Suppressor macrophage treated with lipopolysaccharide for 1 hour (primary cell): ENCODE measurements around the gene NOP53.
"Not testable (repeated sequence)": the region's sequence is repeated elsewhere in the genome, so short reads cannot be mapped to it uniquely, and the experiment has no call there.

Experiments used
- DNase-seq, 3 donors: peaks; one replicate each; pipeline ENCODE4 v3.0.0-alpha.2; 2020 to 2022

Gene NOP53

DNA sequence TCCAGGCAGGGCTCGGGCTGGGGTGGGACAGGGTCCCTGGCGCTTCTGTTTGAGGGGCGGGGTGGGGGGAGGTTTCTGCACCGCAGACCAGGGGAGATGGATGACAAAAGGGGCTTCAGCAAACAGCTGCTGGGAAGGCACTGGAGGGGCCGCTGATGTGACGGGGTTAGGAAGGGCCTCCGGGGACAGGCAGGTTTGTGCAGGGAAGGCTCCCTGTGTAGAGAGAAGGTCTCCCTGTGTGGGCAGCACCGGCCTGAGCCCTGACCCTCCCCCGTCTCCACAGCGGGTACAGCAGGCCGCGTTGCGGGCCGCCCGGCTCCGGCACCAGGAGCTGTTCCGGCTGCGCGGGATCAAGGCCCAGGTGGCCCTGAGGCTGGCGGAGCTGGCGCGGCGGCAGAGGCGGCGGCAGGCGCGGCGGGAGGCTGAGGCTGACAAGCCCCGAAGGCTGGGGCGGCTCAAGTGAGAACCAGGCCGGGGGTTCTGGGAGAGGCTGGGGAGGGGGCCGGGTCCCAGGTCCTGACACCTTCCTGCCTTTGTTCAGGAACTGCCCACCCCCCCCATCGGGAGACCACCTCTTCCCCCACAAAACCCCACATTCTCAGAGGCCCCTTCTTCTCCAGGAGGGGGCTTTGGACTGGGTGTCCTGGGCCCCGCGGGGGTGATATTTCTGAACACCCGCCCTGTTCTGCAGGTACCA is 9.9 kb downstream of the NOP53 start:
- no peak for DNase-seq

DNA sequence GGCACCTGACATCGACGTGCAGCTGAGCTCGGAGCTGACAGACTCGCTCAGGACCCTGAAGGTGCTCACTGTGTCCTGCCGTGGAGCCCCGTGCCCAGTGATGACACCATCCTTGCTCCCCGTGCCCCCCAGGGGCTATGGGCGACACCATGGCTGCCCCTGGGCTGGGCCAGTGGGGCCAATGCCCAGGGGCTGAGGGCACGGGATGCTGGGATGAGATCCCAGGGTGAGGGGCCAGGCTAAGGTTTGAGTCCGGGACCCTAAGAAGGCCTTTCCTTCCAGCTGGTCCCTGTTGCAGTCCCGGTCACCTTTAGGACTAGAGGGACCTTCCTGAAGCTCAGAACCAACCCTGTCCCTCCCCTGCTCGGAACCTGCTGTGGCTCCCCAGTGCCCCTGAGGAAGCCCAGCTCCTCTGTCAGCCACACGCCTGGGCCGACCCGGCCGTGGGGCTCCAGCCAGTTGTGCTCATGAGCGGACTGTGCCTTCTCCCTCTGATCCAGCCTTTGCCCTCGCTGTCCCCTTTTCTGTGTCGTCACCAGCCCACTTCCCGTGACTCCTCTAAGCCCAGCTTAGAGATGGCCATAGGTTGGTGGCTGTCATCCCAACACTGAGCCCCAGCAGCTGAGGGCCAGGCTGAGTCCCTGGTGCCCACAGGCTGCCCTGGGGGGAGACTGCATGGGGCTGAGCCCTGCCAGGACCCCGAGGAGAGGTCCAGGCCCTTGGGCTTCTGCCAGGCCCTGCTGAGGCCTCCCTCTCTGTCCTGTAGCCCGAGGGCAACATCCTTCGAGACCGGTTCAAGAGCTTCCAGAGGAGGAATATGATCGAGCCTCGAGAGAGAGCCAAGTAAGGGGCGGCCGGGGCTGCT is 10.6 kb downstream of the NOP53 start:
- DNase-seq: no peak

DNA sequence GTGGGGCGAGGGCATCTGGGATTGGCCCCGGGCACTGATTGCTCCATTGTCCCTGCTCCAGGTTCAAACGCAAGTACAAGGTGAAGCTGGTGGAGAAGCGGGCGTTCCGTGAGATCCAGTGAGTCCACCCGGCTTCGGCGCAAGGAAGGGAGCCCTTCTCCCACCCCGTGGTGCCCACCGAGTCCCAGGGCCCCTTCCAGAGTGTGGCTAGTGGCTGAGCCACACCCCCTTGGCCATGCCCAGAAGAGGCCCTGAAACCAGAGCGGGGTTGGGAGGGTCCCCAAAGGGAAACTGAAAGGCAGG is 11.2 kb downstream of the NOP53 start:
- no peak for DNase-seq

DNA sequence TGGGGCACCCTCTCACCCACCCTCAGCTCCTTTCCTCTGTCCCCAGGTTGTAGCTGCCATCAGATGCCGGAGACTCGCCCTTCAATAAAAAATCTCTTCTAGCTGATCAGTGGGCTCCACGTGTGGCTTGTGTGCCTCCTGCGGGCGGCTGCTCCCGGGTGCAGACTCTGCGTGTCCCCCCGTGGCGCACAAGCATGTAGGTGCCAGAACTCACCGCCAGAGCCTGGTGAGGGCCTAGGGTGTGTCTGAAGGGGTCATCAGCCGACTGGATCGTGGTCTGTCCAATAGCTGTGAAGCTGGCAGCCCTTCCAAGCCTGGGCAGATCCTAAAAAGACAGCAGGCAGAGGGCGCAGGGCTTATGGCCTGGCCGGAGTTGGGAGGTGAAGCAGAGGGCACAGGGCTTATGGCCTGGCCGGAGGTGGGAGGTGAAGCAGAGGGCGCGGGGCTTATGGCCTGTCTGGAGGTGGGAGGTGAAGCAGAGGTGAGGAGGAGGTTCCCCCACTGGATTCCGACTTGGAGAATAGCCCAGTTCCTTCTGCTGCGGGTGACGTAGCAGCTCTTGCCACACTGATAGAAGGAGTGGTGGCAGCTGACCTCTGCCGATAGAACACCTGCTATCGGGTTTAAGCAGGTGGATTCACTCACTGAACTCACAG is 11.7 kb downstream of the NOP53 start:
- DNase-seq: no peak

DNA sequence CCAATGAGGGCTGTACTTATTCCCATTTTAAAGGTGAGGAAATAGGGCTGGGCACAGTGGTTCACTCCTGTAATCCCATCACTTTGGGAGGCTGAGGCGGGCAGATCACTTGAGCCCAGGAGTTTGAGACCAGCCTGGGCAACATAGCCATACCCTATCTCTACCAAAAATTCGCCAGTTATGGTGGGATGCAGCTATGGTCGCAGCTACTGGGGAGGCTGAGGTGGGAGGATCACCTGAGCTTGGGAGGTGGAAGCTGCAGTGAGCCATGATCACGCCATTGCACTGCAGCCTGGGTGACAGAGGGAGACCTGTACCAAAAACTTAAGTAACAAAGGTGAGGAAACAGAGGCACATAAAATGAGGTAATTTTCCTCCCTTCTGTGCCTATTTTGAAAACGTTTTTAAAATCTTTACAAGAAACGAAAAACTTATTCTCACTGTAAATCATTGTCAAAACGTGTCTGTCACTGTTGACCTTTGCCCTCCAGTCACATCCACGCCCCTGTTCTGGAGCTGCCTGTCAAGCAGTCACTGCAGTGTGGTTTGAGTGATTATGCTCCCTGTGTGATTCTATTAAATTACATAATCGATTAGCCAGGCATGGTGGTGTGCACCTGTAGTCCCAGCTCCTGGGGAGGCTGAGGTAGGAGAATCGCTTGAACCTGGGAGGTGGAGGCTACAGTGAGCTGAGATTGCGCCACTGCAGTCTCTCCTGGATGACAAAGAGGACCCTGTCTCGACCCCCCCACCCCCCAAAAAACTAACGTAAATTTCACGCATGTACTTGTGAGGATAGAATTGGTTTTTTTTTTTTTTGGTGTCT is 12.5 kb downstream of the NOP53 start:
- no peak for DNase-seq

DNA sequence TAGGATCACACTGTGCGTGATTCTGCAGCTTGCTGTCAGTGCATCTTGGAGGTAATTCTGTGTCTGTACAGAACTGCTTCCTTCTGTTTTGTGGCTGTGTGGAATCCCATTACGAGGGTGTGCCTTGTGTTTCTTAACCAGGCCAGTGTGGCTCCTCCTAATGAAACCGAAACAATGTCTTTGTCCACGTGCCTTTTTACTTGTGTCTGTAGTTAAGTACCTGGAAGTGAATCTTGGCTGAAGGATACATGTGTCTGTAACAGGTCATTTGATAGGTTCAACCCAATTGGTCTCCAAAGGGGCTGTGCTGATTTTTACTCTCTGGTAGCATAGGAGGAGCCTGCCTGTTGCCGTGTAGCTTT is 13.1 kb downstream of the NOP53 start:
- no peak for DNase-seq

DNA sequence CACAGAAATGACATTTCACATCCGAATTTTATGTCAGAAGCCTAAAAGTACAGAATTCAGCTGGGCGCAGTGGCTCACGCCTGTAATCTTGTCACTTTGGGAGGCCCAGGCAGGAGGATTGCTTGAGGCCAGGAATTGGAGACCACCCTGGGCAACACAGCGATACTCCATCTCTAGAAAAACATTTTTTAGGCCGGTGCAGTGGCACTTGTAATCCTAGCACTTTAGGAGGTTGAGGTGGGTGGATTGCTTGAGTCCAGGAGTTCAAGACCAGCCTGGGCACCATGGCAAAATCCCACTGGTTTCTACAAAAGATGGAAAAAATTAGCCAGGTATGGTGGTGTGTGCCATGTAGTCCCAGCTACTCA is 15.3 kb downstream of the NOP53 start:
- DNase-seq: no peak

DNA sequence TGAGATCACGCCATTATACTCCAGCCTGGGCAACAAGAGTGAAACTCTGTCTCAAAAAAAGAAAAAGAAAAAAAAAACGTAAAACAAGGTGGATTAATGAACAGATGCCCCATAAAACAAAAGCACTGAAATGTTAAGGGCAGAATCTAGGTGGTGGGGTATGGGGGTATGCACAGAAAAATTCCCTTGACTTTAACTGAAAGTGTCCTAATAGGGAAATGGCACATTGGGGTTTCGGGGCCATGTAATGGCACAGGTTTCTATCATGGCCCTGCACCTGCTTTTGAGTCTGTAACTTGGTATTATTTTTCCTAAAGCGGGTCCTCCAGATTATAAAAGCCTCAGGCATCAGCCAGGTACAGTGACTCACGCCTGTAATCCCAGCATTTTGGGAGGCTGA is 16.2 kb downstream of the NOP53 start:
- DNase-seq: no peak

DNA sequence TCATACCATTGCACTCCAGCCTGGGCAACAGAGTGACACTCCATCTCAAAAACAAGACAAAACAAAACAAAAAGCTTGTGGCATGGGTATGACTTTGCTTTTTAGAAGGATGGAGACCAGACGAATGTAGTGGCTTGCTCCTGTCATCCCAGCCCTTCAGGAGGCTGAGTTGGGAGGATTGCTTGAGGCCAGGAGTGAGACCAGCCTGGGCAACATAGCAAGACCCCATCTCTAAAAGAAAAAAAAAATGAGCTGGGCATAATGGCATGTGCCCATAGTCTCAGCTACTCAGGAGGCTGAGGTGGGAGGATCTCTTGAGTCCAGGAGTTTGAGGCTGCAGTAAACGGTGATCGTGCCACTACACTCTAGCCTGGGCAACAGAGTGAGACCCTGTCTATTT is 16.8 kb downstream of the NOP53 start:
- DNase-seq: no peak

DNA sequence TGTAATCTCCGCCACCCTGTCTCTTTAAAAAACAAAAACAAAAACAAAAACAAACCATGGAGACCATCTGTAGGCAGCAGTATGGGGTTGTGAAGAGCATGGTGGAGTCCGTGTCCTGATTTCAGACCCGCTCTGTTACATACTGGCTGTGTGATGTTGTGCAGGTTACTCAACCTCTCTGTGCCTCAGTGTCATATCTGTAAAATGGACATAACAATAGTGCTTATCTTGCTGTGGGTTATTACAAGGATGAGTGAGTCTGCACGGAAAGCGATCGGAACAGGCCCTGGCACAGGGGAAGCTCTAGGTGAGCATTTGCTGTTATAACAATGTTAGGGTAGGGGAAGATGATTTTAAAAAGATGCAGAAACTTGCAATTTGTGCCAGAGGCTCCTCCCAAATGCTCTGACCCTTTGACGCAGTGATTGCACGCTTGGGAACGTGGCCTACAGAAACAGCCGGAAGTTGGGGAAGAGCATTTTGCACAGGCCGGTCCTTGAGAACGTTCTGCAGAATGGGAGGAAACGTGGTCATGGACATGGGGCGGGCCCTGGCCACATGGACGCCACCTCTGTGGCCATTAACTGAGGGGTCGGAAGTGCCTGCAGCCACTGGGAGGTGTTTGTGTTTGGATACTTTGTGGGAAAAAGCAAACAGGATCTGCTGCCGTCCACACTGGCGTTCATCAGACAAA is 17.4 kb downstream of the NOP53 start:
- DNase-seq: no peak

DNA sequence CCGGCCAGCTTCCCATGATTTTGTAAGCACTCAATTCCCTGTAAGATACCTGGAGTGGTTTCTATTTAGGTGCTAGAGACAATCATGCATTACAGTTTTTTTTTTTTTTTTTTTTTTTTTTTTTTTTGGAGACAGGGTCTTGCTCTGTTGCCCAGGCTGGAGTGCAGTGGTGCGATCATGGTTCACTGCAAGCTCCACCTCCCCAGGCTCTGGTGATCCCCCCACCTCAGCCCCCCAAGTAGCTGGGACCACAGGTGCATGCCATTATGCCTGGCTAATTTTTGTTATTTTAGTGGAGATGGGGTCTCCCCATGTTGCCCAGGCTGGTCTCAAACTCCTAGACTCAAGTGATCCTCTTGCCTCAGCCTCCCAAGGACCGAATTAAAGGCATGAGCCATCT is 19.4 kb downstream of the NOP53 start:
- not testable (repeated sequence) for DNase-seq

DNA sequence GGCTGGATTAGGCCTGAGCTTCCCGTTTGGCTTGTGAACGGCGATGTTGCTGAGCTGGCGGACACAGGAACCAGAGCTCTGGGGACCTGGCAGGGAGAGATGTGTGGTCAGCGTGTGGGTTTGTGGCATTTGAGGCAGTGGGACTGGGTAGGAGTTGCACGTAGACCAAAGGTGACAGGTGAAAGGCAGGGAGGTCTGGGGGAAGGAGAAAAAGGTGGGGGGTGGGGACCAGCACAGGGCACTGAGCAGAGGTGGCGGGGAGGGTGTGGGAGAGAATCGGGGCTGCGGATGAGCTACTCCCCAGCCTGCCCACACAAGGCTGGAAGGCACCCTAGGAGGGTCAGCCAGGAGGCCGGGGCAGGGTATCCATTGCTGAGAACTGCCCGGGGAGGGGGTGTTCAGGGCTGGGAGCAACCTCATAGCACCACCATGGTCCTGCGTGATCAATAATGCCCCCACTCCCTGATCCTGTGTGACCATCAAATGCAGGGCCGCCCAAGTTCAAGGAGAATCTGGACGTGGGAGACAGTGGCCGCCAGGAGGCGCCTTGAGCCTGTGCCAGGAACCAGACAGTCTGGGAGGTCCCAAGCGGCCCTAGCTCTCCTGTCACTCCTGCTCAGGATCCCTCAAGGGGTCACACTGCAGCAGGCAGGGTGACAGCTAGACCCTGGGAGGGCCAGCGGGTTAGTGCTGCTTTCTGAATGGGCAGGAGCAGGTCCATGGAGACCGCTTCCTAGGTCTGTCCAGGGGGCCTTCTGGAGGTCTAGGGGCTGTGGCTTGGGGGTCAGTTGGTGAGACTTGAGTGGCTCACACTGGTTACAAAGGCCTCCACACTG is 20.4 kb downstream of the NOP53 start:
- peak; percentile 38 to 65 (median 53) for DNase-seq

DNA sequence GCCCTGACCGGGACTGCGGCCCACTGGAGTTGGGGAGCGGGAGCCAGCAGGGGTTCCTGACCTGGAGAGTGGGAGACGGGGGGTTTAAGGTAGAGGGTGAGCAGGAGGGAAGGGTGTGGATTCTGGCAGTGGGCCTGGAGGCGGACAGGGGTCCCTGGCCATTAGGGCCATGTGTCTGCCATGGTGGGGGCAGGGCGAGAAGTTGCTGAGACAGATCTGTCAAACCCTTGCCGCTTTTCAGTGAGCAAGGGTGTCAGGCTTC is 20.9 kb downstream of the NOP53 start:
- no peak for DNase-seq

DNA sequence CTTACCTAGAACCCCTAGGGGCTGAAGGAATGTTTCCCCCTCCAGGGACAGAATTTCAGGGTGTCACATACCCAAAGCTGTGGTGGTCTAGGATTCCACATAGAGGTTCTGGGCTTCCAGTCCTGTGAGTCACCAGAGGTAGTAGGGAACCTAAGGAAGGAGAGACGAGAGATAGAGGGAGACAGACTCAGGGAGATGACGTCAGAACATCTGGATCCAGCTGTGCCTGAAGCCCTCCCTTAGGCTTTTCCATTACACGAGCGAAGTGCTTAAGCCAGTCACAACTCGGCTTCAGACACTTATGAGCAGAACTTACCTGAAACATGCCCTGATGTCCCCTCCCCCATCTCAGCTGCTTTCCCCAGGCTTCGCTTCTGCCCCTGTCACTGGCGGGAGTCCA is 21.3 kb downstream of the NOP53 start:
- no peak for DNase-seq

DNA sequence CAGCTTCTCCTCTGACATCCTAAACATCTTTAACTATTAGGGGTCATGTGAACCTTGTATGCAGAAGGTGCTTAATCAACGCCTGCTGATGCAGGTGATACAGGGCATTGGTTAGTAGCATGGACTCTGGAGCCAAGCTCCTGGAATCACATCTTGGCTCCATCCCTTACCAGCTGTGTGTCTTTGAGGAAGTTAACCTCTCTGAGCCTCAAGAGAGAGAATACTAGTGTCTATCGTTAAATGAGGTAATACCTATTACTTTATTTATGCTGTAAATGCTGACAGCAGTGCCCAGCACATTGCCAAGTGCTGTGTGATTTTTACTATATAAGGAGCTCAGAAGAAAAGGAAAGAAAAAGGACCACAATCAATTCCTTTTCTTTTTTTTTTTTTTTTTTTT is 22.0 kb downstream of the NOP53 start:
- DNase-seq: no peak

DNA sequence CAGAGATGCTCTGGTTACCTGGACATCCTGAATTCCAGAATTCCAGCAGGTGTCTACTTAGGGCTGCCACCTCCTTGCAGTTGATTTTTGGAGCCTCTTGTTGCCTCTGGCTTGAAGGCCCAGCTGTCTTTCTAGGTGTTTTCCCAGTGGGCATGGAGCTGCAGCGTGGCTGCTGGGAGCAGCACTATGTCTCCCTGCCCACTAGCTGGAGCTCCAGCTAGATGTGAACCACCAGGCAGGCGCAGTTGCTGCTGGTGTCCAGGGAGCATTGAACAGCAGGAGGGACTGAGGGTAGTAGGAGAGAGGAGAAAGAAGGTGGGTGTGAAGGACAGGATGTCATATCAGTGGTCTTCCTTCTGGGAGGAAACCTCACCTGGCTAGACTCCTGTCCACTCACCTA is 23.3 kb downstream of the NOP53 start:
- DNase-seq: peak in 1 of 3 donors; percentile 13

DNA sequence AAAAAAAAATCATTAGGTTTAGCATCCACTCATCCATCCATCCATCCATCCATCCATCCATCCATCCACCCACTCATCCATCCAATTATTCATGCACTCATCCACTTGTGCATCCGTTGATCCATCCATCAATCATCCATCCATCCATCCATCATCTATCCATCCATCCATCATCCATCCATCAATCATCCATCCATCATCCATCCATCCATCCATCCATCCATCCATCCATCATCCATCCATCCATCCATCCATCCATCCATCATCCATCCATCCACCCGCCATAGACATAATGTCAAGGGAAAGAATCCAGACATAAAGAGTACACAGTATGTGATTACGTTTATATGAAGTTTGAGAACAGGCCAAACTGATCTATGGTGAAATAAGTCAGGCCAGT is 24.2 kb downstream of the NOP53 start:
- DNase-seq: no peak

DNA sequence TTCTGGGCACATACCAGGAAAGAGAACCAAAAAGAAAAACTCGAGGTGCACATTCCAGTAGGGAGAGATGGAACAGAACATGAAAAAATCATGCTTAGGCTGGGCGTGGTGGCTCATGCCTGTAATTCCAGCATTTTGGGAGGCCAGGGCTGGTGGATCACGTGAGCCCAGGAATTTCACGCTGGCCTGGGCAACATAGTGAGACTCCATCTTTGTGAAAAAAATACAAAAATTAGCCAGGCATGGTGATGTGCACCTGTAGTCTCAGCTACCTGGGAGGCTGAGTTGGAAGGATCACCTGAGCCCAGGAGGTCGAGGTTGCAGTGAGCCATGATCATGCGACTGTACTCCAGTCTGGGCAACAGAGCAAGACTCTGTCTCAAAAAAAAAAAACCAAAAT is 25.9 kb downstream of the NOP53 start:
- DNase-seq: not testable (repeated sequence)

DNA sequence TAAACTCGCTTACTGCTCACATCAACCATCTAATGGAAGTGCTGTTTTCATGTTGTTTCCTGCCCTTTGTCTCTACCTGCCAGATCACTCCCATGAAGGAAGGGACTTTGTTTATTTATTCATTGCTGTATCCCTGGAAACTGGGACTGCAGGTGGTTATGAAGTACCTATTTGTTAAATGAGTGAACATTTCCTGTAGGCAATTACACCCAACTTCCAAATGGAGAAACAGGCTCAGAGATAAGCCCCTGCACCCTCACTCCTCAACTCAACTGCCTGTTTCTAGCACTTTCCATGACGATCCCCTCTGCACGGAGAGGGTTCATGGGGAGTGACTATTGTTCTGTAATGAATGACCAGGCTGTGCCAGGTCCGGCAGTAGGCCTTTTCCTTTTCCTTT is 31.2 kb downstream of the NOP53 start:
- no peak for DNase-seq

DNA sequence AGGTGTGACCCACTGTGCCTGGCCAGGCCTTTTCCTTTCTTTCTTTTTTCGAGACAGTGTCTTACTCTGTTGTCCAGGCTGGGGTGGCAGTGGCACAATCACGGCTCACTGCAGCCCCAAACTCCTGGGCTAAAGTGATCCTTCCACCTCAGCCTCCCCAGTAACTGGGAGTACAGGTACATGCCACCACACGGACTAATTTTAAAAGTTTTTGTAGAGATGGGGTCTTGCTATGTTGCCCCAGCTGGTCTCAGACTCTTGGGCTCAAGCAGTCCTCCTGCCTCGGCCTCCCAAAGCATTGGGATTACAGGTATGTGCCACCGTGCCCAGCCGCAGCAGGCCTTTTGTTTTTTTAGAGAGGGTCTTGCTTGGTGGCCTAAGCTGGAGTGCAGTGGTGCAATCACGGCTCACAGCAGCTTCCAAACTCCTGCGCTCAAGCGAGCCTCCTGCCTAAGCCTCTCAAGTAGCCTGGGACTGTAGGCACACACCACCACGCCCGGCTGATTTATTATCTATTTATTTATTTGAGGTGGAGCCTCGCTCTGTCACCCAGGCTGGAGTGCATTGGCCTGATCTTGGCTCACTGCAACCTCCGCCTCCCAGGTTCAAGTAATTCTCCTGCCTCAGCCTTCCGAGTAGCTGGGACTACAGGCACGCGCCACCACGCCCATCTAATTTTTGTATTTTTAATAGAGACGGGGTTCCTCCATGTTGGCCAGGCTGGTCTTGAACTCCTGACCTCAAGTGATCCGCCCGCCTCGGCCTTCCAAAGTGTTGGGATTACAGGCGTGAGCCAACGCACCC is 32.1 kb downstream of the NOP53 start:
- DNase-seq: not testable (repeated sequence)
